Cerebellar cortex (tissue), 1 donor: Measurements from ENCODE around the gene MYO1H.
"Not testable (repeated sequence)": the region's sequence is repeated elsewhere in the genome, so short reads cannot be mapped to it uniquely, and the experiment has no call there.

Experiments used
- DNase-seq: peaks from one replicate; pipeline ENCODE4 v3.0.0-alpha.2; 2015; ENCODE audit warnings: low spot score

Gene MYO1H

GRCh38 chr12:109449845-109450532 is 102.3 kb downstream of the MYO1H start:
- no peak for DNase-seq

- no peak for DNase-seq
Observed at GRCh38 chr12:109450980-109451379, 103.3 kb downstream of the MYO1H start.

- no peak for DNase-seq
Observed at GRCh38 chr12:109451400-109451799, 103.7 kb downstream of the MYO1H start.

DNA sequence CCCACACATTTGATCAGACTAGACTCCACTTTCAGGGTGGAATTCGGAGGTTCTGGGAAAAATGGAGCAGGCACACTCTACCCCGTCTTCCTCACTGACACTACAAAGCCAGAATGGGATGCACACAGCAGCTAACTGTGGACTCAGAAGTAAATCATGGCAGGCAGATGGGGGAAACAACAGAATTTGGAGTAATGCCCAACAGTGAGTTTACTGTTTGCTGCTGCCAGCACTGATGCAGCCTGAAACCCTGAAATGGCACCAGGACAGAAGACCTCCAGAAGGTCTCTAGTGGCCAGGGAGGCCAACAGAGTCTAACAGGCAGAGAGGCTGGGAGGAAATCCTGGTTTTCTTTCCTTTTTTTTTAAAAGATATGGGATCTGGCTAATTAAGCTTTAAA is 104.8 kb downstream of the MYO1H start:
- DNase-seq: peak; percentile 60

DNA sequence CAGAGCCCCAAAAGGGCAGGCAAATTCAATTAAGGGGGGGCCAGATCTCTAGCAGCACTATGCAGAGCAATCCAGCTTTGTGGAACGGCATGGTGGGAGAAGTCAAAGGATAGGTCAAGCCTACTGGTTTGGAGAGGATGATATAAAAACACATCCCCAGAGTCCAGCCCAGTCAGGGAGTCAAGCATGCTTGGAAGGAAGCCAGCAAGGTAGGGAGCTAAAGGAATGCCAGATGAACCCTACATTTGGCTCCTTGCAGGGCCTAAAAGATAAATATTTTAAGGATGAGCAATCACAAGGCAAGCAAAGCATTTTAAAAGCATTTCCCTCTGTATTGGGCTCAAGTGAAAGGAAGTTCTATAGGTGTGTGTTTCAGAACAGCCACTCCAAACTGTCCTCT is 108.0 kb downstream of the MYO1H start:
- DNase-seq: no peak

DNA sequence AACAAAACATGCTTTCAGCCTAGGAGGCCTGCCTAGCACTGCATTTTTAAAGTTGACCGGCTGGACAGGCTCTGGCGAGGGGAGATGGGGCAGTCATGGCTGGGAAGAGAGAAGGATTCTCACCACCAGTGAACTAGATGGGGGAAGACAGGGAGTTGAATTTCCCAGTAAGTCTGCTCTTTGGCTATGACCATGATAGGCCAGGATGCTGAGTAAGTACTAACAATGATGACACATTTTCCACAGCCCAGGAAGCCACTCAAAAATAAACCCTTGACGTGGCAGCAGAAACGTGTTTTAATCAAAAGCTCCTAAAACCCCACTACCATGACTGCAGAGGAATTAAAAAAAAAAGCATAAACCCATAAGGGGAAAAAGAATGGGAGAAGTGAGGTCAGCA is 110.4 kb downstream of the MYO1H start:
- no peak for DNase-seq

- no peak for DNase-seq
Observed at GRCh38 chr12:109458771-109459208, 111.1 kb downstream of the MYO1H start.

DNA sequence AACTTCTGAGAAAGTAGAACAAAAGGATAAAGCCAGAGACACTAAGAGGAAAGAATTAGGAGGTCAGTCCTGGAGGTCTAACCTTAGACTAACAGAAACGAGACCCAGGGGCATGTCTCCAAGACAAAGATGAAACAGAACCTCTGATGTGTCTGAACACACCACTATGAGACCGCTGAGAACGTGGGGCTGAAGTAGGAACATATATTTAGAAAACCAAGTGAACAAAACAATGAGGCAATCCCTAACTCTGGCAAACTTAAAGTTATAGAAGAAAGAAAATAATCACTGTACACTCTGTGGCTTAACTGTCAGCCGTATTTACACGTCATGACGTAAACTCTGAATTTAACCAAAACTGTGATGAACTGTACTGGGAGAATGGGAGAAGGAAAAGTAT is 111.5 kb downstream of the MYO1H start:
- DNase-seq: no peak

DNA sequence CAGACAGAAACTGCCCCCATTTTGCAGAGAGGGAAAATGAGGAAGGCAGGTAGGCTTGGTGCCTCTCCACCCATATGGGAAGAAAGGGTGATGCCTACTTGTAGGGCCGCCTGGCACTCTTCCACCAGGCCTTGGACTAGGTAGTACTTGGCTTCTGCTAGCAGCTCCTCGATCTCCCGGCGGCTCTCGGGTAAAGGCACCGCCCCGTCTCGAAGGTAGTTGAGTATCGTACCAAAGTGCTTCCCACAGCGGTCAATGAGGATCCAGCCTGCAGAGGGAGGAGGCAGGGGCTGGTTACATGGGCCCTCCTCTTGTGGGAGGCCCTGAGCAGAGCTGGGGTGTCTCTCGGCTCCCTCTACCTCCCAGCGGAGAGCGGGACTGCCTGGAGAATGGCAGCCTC is 112.8 kb downstream of the MYO1H start:
- DNase-seq: no peak

GRCh38 chr12:109461049-109461845 is 113.5 kb downstream of the MYO1H start:
- no peak for DNase-seq

DNA sequence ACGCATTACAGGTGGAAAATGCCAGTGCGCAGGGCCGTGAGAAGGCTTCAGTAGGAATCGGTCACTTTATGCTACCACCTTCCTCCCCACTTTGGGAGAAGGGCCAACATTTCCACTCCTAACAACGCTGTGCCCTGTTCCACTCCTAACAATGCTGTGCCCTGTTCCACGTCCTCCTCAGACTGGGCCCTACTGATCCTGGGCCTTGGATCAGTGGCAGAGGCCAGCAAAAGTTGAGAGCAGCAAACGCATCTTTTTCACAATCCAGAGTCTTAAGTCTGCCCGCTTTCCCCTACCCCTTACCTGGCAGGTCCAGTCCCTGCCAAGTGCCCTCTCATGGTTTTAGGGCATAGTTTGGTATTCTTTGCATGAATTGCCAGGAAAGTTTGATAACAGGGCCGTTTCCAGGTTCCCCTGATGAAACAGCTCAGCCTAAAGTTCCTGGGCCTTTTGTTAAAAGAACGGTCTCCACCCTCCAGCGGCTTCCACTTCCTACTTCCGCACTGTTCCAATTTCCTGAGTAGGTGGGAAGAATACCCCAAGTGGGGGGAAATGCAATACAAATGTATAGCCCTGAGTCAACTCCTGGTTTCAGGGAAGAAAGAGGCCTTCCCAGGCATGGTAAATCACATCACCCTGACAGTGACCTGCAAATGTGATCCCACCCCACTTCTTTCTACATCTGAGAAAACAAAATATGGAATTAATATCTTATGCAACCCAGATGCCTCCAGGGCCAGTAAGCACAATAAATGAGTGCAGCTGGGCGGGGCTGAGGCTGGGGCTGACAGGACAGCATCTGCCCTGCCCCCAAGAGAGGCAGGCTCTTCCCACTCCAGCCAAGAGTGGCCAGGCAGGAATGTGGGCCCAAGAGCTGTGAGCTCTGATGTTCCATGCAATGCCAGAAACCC is 114.4 kb downstream of the MYO1H start:
- no peak for DNase-seq

DNA sequence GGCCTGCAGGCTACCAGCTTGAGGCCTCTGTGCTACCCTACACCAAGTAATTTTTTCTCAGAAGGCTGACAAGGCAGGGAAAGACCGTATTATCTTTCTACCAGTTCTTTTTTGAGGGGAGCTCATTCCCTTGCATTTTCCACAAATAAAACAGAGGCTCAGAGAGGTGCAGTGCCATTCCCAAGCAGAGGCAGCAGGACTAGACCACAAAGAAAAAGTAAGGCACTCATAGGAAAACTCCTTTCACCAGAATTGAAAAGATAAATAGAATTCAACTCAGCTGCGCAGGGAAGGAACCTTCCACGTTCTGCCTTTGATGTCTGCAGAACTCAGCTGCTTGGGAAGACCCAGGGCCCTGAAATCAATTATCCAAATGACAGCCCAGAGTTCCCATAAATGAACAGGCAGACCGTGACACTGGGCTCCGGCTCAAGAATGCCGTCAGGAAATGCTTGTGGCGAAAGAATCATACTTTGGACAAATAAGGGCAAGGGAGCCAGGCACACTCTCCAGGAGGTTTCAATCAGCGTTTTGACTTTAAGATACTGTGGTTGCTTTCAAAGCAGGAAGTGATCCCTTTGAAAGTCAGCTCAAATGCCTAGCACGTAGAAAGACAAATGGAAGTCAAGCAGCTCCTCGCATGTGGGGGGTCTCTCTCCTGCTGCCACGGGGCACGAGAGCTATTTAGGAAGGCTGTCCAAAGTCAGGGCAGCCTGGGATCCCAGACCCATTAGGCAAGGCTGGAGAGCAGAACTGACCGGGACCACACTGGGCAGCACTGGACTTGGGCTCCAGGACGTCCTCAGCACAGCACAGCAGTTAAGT is 115.4 kb downstream of the MYO1H start:
- DNase-seq: no peak

DNA sequence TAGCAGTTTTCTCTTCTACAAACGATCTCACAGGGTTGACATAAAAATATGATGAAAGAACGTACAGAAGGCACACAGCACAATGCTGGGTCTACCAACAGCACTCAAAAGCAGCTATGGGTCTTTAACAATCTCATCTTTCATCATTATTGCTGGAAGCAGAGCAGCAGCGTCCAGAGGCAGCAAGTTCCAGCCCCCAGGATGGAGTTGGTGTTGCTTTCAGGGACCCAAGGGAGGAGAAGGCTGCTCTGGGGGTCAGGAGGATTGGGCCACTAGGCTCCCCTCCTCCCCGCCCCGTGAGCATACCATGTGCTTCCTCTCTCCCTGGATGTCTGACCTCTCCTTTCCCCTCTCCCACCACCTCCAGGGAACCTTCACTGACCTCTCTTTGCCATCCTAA is 116.1 kb downstream of the MYO1H start:
- DNase-seq: no peak

DNA sequence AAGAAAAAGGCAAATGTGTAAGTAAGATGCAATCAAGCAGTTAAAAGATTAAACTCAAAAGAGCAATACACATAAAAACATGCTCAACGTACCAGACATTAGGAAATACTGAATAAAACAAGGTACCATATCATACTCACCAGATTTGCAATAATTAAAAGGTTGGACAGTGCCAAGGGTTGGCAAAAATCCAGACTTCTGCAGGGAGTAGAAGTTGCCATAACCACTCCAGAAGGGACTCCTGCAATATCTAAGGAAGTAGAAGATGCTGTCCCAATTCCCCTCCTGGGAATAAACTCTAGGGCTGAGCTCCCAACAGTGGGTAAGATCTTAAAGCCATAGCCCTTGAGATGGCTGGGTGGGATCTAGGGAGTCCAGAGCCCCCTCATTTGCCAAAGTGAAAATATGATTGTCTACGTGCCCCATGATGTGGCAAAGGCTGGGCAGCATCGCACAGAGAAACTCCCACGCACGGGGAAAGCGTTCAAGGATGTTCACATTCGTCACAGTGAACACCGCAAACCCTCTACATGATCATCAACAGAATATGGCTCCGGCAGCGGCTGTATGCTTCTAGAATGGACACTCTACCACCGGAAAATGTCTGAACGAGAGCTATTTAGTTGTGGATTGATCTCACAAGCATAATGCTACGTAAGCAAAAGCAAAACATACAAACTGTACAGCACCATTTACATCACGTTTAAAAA is 117.1 kb downstream of the MYO1H start:
- DNase-seq: no peak

GRCh38 chr12:109466305-109466704 is 118.6 kb downstream of the MYO1H start:
- DNase-seq: no peak

DNA sequence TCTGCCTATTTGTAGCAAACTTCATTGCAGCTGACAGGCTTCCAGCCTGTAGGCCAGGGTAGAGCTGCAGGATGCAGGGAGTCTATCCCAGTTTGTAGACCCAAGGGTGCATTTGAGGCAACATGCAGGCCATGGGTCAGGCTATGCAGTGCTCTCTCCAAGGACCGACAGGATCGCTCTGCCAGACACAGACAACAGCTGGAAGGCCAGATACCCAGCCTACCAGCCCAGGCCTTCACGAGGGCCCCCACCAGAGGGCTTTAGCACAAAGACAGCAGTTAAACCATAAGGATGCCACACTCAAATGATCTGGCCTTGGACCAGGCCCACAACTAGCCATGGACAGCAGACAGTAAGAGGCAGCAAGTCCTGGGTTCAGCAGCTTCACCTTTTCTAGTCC is 119.1 kb downstream of the MYO1H start:
- DNase-seq: no peak

- no peak for DNase-seq
Observed at GRCh38 chr12:109467978-109468676, 120.4 kb downstream of the MYO1H start.

DNA sequence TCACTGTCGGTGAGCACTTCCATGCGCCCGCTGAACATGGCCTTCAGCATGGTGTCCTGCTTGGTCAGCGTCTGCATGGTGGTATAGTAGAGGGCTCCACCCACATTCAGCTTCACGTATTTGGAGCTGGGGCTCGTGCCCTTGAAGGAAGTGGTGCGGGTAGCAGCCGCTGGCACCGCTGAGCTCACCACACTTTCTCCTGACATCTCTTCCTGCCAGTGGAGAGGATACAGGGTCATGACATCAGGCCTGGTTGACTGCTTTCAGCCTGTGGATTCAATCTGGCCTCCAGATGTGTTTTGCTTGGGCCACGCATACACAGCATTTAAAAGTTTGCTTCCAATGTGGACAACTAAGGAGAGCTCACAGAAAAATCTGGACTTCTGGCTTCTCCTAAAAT is 121.8 kb downstream of the MYO1H start:
- no peak for DNase-seq

- no peak for DNase-seq
Observed at GRCh38 chr12:109473006-109473405, 125.3 kb downstream of the MYO1H start.

GRCh38 chr12:109473526-109474270 is 126.0 kb downstream of the MYO1H start:
- not testable (repeated sequence) for DNase-seq
